GM21619 (cell line): ENCODE data around the gene CYP4V2.

ENCODE experiments used
- ATAC-seq: cut with Tn5 transposase; IDR thresholded peaks from one replicate; pipeline ENCODE4 v1.9.1; 2021; ENCODE audit not compliant: unreplicated experiment

Gene CYP4V2

GRCh38 chr4:186191200-186192065, at the start of gene CYP4V2:
Gene CYP4V2, plus strand, starts transcription at chr4:186191567. Its CDS starts 257 bp downstream, at chr4:186191824.
- peak; percentile 81 for ATAC-seq

GRCh38 chr4:186144198-186144945, 47.0 kb upstream of the CYP4V2 start:
- peak; percentile 43 for ATAC-seq

GRCh38 chr4:186144946-186145569, 46.3 kb upstream of the CYP4V2 start:
- ATAC-seq: peak; percentile 33

DNA sequence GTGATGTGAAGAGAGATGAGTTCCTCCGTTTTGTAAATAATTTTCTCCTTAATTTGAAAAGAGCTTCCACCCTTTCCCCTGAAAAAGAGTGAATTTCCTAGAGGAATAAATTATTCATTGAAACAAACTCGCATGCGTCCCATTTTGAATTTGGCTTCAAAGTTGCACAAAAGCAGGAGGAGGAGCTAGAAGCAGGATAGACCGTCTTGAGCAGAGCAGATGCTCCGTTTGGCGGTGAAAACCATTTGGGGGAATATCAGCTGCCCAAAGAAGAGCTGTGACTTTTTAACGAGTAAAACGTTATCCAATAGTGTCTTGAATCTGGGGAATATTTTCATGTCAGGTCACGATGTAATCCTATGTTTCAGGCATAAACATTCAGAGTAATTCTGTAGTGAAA, 44.9 kb upstream of the CYP4V2 start:
- ATAC-seq: no peak

GRCh38 chr4:186148336-186148975, 42.9 kb upstream of the CYP4V2 start:
- ATAC-seq: no peak

DNA sequence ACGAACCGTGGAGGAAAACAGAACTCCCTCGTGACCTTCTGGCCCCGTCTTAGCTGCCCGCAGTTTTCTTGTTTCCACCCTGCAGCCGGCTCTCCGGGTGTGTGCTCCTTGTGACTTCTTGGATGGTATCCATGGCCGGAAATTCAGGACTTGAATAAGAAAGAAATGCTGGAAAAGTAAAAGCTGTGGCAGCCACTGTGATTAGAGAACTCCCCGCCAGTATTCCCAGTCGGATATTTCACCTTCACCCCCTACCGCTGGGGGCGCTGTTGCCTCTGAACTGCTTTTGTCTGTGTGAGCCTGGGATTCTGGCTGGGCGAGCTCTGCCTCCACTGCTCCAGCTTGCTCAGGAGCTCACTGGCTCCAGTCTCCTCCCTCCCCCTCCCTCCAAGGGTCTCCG, 41.5 kb upstream of the CYP4V2 start:
- ATAC-seq: no peak

GRCh38 chr4:186150926-186151325, 40.4 kb upstream of the CYP4V2 start:
- no peak for ATAC-seq

GRCh38 chr4:186151499-186151898, 39.9 kb upstream of the CYP4V2 start:
- ATAC-seq: peak; percentile 35

DNA sequence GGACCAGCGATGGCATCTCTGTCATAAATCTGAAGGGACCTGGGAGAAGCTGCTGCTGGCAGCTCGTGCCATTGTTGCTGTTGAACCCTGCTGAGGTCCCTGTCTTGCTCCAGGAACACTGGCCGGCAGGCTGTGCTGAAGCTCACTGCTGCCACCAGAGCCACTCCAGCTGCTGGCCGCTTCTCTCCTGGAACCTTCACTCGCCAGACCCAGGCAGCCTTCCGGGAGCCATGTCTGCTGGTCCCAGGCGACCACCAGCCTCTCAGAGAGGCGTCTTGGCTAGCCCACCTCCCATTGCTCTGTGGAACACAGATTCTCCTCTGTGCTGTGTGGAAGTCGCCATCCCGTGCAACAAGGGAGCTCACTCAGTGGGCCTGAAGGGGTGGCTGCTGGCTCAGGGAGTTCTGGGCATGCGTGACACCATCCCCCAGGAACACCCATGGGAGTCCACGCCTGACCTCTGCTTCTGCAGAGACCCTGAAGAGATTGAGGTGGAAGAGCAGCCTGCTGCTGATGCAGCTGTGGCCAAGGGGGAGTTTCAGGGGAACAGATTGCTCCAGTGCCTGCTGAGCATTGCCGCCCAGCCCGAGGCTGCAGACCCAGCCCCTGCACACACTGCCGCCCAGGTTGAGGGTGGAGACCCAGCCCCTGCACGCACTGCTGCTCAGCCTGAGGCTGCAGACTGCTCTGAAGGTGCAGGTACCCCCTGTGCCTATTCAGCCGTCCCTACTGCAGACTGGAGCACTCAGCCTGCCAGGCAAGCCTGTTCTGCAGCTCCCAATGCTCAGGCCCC, 33.1 kb upstream of the CYP4V2 start:
- ATAC-seq: peak; percentile 28

DNA sequence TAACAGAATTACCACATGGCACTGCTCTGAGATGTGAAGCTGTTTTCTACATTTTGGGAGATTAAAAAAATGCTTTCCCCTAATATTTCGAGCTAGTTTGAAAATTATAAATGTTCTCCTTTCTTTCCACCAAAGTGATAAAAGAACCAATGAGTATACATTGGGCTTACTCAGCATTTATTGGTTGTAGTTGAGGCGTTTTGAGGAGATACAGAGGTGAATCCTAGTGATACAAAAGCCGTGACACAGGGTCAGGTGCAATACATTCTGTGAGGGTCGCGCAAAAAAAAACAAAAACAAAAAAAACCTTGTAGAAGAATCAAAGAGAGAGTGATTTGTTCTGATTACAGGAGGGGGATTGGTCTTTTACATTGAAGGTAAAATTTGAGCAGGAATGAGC, 32.4 kb upstream of the CYP4V2 start:
- no peak for ATAC-seq

DNA sequence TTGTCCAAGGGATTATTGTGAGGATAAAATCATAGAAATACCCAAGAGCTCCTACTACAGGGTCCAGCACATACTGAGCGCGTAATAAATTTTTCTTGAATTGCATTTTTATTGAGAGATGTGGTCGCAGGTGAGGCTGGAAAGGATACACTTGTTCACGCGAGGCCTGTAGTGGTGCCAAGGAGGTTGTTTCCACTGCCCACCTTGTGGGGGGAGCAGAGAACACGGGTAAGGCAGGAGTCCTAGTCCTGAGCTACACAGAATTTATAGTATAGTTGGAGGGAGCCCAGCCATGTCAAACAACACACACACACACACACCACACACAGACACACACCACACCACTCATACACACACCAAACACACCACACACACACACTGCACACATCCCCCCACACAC, 31.8 kb upstream of the CYP4V2 start:
- ATAC-seq: no peak

DNA sequence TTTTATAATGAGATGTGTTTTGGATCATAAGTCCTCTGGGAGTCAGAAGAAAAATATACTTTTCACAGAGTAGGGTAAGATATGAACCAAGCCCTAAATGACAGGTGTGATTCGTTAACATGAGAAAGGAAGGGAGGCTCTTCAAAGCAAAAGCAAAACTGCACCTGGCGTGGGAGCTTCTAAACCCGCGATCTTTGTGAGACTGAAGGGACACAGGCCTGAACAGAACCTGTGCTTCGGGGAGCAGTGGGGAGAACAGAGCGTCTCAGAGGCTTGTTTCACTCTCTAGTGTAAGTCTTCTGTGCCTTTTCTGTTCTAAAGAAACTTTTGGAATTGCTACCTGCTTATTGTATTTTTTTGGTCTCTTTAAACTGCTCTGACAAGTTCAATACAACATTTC, 30.2 kb upstream of the CYP4V2 start:
- peak; percentile 93 for ATAC-seq

- ATAC-seq: no peak
These were observed 24.4 kb upstream of the CYP4V2 start for GRCh38 chr4:186166852-186167512.

DNA sequence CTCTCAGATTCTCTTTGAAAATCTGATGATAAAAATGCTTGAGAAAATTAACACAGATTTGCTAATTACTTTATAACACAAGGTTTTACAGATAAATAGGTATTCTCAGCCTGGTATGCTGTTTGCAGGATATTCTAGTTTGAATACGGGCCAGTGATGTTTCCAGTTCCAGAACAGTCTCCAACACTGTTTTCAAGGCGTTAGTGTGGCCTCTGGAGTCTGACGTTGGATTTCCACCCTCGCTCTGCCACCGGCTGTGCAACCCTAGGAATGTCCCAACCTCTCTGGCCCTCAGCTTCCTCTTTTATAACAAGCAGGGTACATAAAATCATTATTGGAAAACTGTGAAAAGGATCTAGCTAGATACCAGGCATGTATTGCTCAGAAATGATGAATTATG, 23.8 kb upstream of the CYP4V2 start:
- no peak for ATAC-seq

DNA sequence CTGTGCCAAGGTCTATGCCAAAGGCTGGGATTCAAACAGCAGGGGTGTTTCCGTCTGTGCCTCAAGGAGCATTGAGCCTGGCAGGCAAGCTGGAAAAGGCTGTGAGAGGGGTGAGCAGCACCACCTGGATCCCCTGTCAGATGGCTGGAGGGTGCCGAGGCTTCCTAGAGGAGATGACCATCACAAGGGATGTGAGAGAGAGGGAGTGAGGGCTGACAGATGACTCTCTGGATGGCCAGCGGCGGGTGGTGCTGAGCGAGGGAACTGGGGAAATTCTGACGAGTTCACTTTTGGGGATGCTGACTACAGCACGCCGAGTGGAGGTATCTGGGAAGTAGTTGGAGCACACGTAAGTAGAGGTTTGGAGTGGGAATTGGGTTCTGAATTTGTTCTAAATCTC, 22.6 kb upstream of the CYP4V2 start:
- no peak for ATAC-seq

GRCh38 chr4:186169333-186169944, 21.9 kb upstream of the CYP4V2 start:
- ATAC-seq: no peak

GRCh38 chr4:186169945-186170802, 21.2 kb upstream of the CYP4V2 start:
- no peak for ATAC-seq

DNA sequence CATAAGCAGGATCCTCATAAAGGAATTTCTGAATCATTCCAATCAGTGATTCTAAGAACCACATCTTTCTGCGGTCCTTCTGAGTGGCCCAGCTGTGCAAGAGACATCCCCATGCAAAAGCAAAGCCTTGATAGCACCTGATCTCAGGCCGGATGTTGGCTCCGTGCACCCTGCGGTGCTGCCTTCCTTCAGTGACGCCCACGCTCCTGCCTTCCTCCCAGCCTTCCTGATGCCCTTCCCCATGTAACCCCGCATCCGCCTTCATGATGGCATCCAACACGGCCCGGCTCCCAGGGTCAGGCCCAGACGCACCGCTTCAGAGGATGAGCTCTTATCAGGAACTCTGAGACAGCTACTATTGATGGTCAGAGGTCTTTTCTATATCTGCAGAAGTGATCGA, 20.4 kb upstream of the CYP4V2 start:
- no peak for ATAC-seq

- no peak for ATAC-seq
These were observed 18.8 kb upstream of the CYP4V2 start for GRCh38 chr4:186172546-186172945.
